Fibroblast of mammary gland (primary cell): Measurements from ENCODE around the gene ZC2HC1B.
A peak's percentile ranks its signal among the peaks of the same experiment; 100 is the strongest.
"Not testable (repeated sequence)": the region's sequence is repeated elsewhere in the genome, so short reads cannot be mapped to it uniquely, and the experiment has no call there.

ENCODE experiments used
- DNase-seq: peaks from one replicate; pipeline ENCODE4 v3.0.0-alpha.2; 2010; ENCODE audit warnings: low read depth
- H3K4me3 ChIP-seq: 2 replicates; pipeline ENCODE4 v1.5.1; 2011; ENCODE audit warnings: low read depth, mild to moderate bottlenecking, low read length, moderate library complexity; ENCODE audit not compliant: control insufficient read depth
- CTCF ChIP-seq: conservative IDR thresholded peaks from 2 replicates; pipeline ENCODE4 v1.5.1; 2011; ENCODE audit warnings: low read depth, low read length, inconsistent platforms; ENCODE audit not compliant: control insufficient read depth, insufficient read depth

ZC2HC1B gene

DNA sequence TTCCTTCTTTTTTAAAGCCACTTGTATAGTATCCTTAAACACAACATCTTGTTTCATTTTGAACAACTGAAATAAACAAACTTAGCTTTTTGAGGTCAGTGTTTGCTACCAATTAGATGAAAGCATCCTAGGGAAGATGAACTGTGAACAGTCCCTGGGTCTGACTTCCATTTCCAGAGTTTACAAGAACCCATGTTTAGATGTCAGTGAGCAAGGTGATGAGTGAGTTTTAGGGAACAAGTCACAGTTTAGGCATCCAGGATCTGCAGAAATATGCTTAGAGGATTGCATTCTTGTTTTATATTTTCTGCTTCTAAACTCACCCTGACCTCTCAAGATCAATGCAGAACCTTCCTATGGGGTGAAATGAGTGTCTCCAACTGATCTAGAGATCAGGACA lies 3.0 kb downstream of the ZC2HC1B start:
- no peak for TF ChIP-seq CTCF
- peak; percentile 7 for DNase-seq
- no peak overlapping the region for H3K4me3 ChIP-seq

DNA sequence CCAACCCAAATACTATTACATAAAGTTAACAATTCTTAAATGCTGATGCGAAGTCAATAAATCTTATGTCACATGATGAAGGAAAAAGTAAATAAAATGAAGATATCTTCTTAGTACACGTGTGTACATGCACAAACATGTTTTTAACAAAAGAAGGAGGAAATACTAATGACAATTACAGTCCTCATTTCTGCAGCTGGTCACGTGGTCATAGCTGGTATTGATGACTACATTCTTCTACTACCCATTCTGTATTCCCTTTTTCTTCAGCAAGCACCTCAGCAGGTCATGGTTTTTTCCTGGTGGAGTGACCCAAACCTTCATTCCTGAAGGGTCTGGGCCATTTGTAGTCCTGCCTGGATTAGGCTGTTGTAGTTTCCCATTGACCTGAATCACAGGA lies 4.5 kb downstream of the ZC2HC1B start:
- DNase-seq, H3K4me3 ChIP-seq: not testable (repeated sequence)

GRCh38 chr6:143871202-143871730 lies 7.0 kb downstream of the ZC2HC1B start:
- not testable (repeated sequence) for DNase-seq, H3K4me3 ChIP-seq

GRCh38 chr6:143872201-143872600 lies 7.9 kb downstream of the ZC2HC1B start:
- no peak overlapping the region for H3K4me3 ChIP-seq
- DNase-seq = peak; percentile 15
- no peak for TF ChIP-seq CTCF

GRCh38 chr6:143873600-143873999 lies 9.3 kb downstream of the ZC2HC1B start:
- DNase-seq, H3K4me3 ChIP-seq: not testable (repeated sequence)

DNA sequence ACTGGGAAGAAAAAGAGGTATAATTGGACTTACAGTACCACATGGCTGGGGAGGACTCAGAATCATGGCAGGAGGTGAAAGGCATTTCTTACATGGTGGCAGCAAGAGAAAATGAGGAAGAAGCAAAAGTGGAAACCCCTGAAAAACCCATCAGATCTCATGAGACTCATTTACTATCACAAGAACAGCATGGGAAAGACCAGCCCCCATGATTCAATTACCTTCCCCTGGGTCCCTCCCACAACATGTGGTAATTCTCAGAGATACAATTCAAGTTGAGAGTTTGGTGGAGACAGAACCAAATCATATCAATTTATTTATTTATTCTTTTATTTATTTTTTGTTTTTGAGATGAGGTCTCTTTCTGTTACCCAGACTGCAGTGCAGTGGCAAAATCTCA lies 10.2 kb downstream of the ZC2HC1B start:
- H3K4me3 ChIP-seq = not testable (repeated sequence)

GRCh38 chr6:143877584-143878271 lies 13.5 kb downstream of the ZC2HC1B start:
- H3K4me3 ChIP-seq = no peak overlapping the region
- DNase-seq = no peak
- TF ChIP-seq CTCF = no peak

More for the DNA sequence above, 10.2 kb downstream of the ZC2HC1B start:
- not testable (repeated sequence) for DNase-seq

GRCh38 chr6:143878272-143878760 lies 14.0 kb downstream of the ZC2HC1B start:
- DNase-seq = peak; percentile 21

More at GRCh38 chr6:143878272-143878760, 14.0 kb downstream of the ZC2HC1B start:
- TF ChIP-seq CTCF = no peak
- H3K4me3 ChIP-seq = no peak overlapping the region
